Peyer's patch (tissue), 4 donors: ENCODE results near the gene RAC3.

Experiments
- POLR2A ChIP-seq, 2 donors: fragments of 450-650 bp; IDR thresholded peaks; one replicate each; pipeline ENCODE4 v1.5.1; 2017; ENCODE audit warnings: antibody characterized with exemption in 2 of 2, mild to moderate bottlenecking in 2 of 2, moderate library complexity in 2 of 2
- TF ChIP-seq, protein P1 (sequence below), 6 experiments: fragments of 450-650 bp in 4 of 6; fragments of 200-600 bp in 2 of 6; sonication (generic) in 1 of 6; IDR thresholded peaks; one replicate each; pipeline ENCODE4 v1.5.1; 2017 to 2019; ENCODE audit warnings: antibody characterized with exemption in 6 of 6, mild to moderate bottlenecking in 3 of 6, moderate library complexity in 1 of 6

- TF ChIP-seq, protein P1, sequence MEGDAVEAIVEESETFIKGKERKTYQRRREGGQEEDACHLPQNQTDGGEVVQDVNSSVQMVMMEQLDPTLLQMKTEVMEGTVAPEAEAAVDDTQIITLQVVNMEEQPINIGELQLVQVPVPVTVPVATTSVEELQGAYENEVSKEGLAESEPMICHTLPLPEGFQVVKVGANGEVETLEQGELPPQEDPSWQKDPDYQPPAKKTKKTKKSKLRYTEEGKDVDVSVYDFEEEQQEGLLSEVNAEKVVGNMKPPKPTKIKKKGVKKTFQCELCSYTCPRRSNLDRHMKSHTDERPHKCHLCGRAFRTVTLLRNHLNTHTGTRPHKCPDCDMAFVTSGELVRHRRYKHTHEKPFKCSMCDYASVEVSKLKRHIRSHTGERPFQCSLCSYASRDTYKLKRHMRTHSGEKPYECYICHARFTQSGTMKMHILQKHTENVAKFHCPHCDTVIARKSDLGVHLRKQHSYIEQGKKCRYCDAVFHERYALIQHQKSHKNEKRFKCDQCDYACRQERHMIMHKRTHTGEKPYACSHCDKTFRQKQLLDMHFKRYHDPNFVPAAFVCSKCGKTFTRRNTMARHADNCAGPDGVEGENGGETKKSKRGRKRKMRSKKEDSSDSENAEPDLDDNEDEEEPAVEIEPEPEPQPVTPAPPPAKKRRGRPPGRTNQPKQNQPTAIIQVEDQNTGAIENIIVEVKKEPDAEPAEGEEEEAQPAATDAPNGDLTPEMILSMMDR (IDR thresholded peaks at IDR 0.05): no peak
- no peak for TF ChIP-seq POLR2A (IDR thresholded peaks at IDR 0.05)
Measured at GRCh38 chr17:82008258-82008940, 23.1 kb upstream of the RAC3 start.
